Transverse colon (tissue), 4 donors: ENCODE measurements around the gene TLE6. TPM values are rescaled to one million over a fixed set of nuclear protein-coding genes. Genes with fewer than 3 reads are reported as not detected.
"Not testable (repeated sequence)": the region's sequence is repeated elsewhere in the genome, so short reads cannot be mapped to it uniquely, and the experiment has no call there.

Source experiments
- DNase-seq: peaks from one replicate; pipeline ENCODE4 v3.0.0-alpha.2; 2019
- H3K27ac ChIP-seq, 4 donors: fragments of 200-600 bp; sonication (generic); 2 replicates each; pipeline ENCODE4 v1.5.1; 2016 to 2018; ENCODE audit warnings: inconsistent platforms in 4 of 4
- H3K27me3 ChIP-seq: fragments of 200-600 bp; sonication (generic); 2 replicates; pipeline ENCODE4 v1.5.1; 2017; ENCODE audit warnings: inconsistent platforms
- H3K36me3 ChIP-seq, 4 donors: fragments of 200-600 bp; sonication (generic); 2 replicates each; pipeline ENCODE4 v1.5.1; 2017 to 2019; ENCODE audit warnings: inconsistent platforms in 4 of 4
- H3K4me1 ChIP-seq, 4 donors: fragments of 200-600 bp; sonication (generic); 2 replicates each; pipeline ENCODE4 v1.5.1; 2017 to 2020; ENCODE audit warnings: inconsistent platforms in 4 of 4
- H3K4me3 ChIP-seq, 4 donors: fragments of 200-600 bp; sonication (generic); 1 replicate in 1 of 4; 2 replicates in 3 of 4; pipeline versions ENCODE4 v1.5.1 to v1.6.1; 2017 to 2019; ENCODE audit warnings: inconsistent platforms in 4 of 4
- H3K9me3 ChIP-seq, 2 donors: fragments of 200-600 bp; sonication (generic); 2 replicates each; pipeline ENCODE4 v1.5.1; 2017 to 2019; ENCODE audit warnings: inconsistent platforms in 2 of 2
- CTCF ChIP-seq, 5 experiments: fragments of 200-600 bp in 3 of 5; fragments of 450-650 bp in 2 of 5; sonication (generic) in 3 of 5; IDR thresholded peaks; 1 replicate in 2 of 5; 2 replicates in 3 of 5; pipeline ENCODE4 v1.5.1; 2016 to 2017; ENCODE audit warnings: antibody characterized with exemption in 5 of 5, inconsistent platforms in 3 of 5, mild to moderate bottlenecking in 2 of 5, moderate library complexity in 1 of 5
- EP300 ChIP-seq: sonication (generic); formaldehyde crosslinking; IDR thresholded peaks from one replicate; pipeline ENCODE4 v1.6.1; 2017; ENCODE audit warnings: antibody characterized with exemption, low read depth
- POLR2A ChIP-seq: fragments of 450-650 bp; IDR thresholded peaks from one replicate; pipeline ENCODE4 v1.6.1; 2016; ENCODE audit warnings: antibody characterized with exemption, mild to moderate bottlenecking, moderate library complexity
- POLR2AphosphoS5 ChIP-seq, 3 donors: sonication (generic); formaldehyde crosslinking; IDR thresholded peaks; one replicate each; pipeline ENCODE4 v1.6.1; 2016; ENCODE audit warnings: antibody characterized with exemption in 3 of 3
- WGBS, 2 donors: methylation state at CpG; one replicate each; pipeline ENCODE4 v1.1.5; 2018; ENCODE audit warnings: low coverage in 1 of 2; 5-methylcytosine and 5-hydroxymethylcytosine counted together
- in situ Hi-C, 4 donors: fragments of 200-750 bp; cut with MboI; loops; one replicate each; pipeline versions ENCODE4 v1.15.0 to v1.15.1; 2017; ENCODE audit warnings: low sequenced_read_pairs in 3 of 4, low pct_ligation_motif_present in 1 of 4, low pct_unique_long_range_greater_than_20kb in 1 of 4
- intact Hi-C: fragments of 100-400 bp; cut with DNase I; formaldehyde crosslinking; loops from one replicate; pipeline ENCODE4 v1.15.1; 2023; ENCODE audit warnings: low total_unique reads
- total RNA-seq, 4 donors: library from RNA; depleted of rRNA; stranded (reverse); fragments of >200 nt; gene quantifications; one replicate each; pipeline ENCODE4 v1.1.0, GENCODE V29; 2016

TLE6 gene
- total RNA-seq, 4 donors from 2014 or later, result not detected

DNA sequence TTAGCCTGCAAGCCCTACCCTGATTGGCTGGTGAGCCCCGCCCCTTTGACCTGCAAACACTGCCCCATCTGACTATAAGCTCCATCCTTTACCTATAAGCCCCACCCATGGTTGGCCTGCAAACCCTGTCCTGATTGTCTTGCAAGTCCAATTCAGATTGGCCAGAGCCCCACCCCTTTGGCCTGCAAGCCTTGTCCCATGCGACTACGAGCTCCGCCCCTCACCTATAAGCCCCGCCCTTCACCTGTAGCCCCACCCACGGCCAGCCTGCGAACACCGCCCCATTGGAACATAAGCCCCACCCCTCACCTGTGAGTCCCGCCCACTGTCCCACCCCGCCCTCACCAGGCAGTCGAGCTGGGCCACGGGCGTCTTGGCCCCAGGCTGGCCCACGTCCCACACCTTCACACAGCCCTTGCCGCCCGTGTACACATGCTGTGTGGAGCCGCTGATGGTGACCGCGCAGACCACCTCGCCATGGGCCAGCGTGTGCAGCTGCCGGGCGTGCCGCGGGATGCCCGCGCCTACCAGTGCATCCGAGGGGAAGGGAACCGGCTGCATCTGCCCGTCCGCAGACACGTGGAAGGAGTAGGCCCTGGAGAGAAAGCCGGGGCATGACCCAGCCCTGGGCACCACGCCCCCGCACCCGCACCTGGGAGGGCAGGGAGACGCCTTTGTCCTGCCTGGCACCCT, 28.9 kb downstream of the TLE6 start:
- Histone ChIP-seq H3K4me3 (no peak overlapping the region), H3K36me3 (peaks cover 0 to 3% (median 0%) of the 10 kb centered on the region in 4 donors), H3K4me1 (no peaks in the 10 kb centered on the region), H3K9me3 (no peaks in the 10 kb centered on the region), H3K27me3 (no peaks in the 10 kb centered on the region), H3K27ac (no peak overlapping the region)
- in situ Hi-C loops, result no loop called here
- no peak for TF ChIP-seq POLR2AphosphoS5 (IDR thresholded peaks at IDR 0.05)
- TF ChIP-seq EP300, result no peak
- TF ChIP-seq POLR2A, result no peak
- TF ChIP-seq CTCF (IDR thresholded peaks at IDR 0.05), result no peak
- peak; percentile 35 for DNase-seq
- 61 to 88% methylated on average over 4 to 36 of the region's 37 CpGs for WGBS, 2 donors
- intact Hi-C loops, result no loop called here

GRCh38 chr19:3007975-3008374, 30.6 kb downstream of the TLE6 start:
- intact Hi-C loops, result no loop called here
- no peak for DNase-seq
- TF ChIP-seq POLR2A, result no peak
- no peak for TF ChIP-seq CTCF (IDR thresholded peaks at IDR 0.05)
- no peak for TF ChIP-seq POLR2AphosphoS5 (IDR thresholded peaks at IDR 0.05)
- no peak for TF ChIP-seq EP300
- no peaks in the 10 kb centered on the region for H3K9me3 ChIP-seq
- in situ Hi-C loops, result no loop called here
- no peaks in the 10 kb centered on the region for H3K4me1 ChIP-seq
- no peak overlapping the region for H3K27ac ChIP-seq
- no peaks in the 10 kb centered on the region for H3K27me3 ChIP-seq
- H3K4me3 ChIP-seq, result no peak overlapping the region
- WGBS, 2 donors, result 82 to 90% methylated on average over 8 to 9 of the region's 9 CpGs
- peaks cover 0 to 3% (median 0%) of the 10 kb centered on the region in 4 donors for H3K36me3 ChIP-seq

DNA sequence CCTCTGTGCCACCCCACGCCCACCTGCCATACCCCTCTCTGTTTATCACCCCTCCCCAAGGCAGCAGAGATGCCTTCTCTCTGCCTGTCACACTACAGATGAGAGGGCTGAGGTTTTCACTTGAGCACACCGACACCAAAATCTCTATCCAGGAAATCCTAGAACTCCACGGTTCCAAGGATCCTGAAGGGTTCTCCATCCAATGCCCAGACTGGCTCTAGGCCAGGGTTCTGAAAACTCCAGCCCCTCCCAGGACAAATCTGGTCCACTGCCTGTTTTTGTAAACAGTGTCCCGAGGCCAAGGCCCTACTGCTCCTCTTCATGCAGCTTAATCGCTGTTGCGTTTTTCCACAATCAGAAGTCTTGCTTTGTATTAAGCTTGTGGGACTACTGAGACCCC, 31.6 kb downstream of the TLE6 start:
- WGBS, 2 donors, result 74 to 93% methylated on average over 3 to 6 of the region's 6 CpGs
- no peak overlapping the region for H3K4me3 ChIP-seq
- in situ Hi-C loops, result no loop called here
- TF ChIP-seq POLR2A (no peak), CTCF (IDR thresholded peaks at IDR 0.05) (no peak)
- H3K4me1 ChIP-seq, result no peaks in the 10 kb centered on the region
- H3K27me3 ChIP-seq, result no peaks in the 10 kb centered on the region
- peaks cover 0 to 3% (median 0%) of the 10 kb centered on the region in 4 donors for H3K36me3 ChIP-seq
- DNase-seq, result no peak
- no peaks in the 10 kb centered on the region for H3K9me3 ChIP-seq
- intact Hi-C loops, result no loop called here
- no peak overlapping the region for H3K27ac ChIP-seq

DNA sequence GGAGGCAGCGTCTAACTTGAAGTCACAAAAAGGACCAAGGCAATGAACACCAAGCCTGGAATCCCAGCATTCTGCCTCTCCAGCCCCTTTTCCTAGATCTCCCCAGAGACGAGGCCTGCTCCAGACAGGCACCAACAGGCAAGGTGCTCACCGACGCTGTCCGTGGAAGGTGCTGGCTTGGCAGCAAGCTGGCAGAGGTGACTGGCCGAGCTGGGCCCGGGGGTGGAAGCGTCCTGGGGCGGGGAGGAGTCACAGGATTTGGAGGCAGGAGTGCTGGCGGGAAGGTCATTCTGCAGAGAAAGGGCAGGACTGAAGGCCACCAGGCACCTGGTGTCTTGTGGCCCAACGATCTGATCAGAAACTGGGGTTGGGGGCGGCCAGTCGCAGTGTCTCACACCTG, 33.5 kb downstream of the TLE6 start:
- H3K27ac ChIP-seq, result no peak overlapping the region
- no peaks in the 10 kb centered on the region for H3K4me1 ChIP-seq
- TF ChIP-seq CTCF (IDR thresholded peaks at IDR 0.05) (no peak), EP300 (no peak), POLR2A (no peak), POLR2AphosphoS5 (IDR thresholded peaks at IDR 0.05) (no peak)
- H3K9me3 ChIP-seq, result no peaks in the 10 kb centered on the region
- H3K36me3 ChIP-seq, result peaks cover 0 to 3% (median 0%) of the 10 kb centered on the region in 4 donors
- intact Hi-C loops, result no loop called here
- H3K27me3 ChIP-seq, result no peaks in the 10 kb centered on the region
- in situ Hi-C loops, result no loop called here
- WGBS, 2 donors, result 91 to 92% methylated on average over 4 to 13 of the region's 13 CpGs
- no peak for DNase-seq
- H3K4me3 ChIP-seq, result no peak overlapping the region

- H3K27me3 ChIP-seq, H3K9me3 ChIP-seq, H3K4me3 ChIP-seq, in situ Hi-C loops, H3K36me3 ChIP-seq, H3K27ac ChIP-seq, H3K4me1 ChIP-seq, intact Hi-C loops, DNase-seq: not testable (repeated sequence)
- 88 to 92% methylated on average over 7 to 13 of the region's 13 CpGs for WGBS, 2 donors
These were observed 34.7 kb downstream of the TLE6 start for GRCh38 chr19:3012059-3012458.
